PFSK-1 (cell line): ENCODE data around the gene CACNA1C.

Experiments
- FOXP2 ChIP-seq: optimal IDR thresholded peaks from 2 replicates; pipeline ENCODE3; 2011; ENCODE audit warnings: borderline replicate concordance, control low read depth, inconsistent platforms; ENCODE audit not compliant: insufficient read depth; ENCODE audit errors: extremely low read length, extremely low read depth
- POLR2AphosphoS5 ChIP-seq: IDR thresholded peaks from 2 replicates; pipeline ENCODE4 v1.6.1; 2012; ENCODE audit warnings: low read depth, mild to moderate bottlenecking, control low read depth, low read length, moderate library complexity
- SIN3A ChIP-seq: IDR thresholded peaks from 2 replicates; pipeline ENCODE4 v1.6.1; 2012; ENCODE audit warnings: mild to moderate bottlenecking, low read length, moderate library complexity, borderline replicate concordance; ENCODE audit not compliant: insufficient read depth
- TAF1 ChIP-seq: IDR thresholded peaks from 2 replicates; pipeline ENCODE4 v1.6.1; 2012; ENCODE audit warnings: low read length, control low read depth, borderline replicate concordance; ENCODE audit not compliant: insufficient read depth
- TF ChIP-seq, protein P1 (sequence below), 2 experiments: IDR thresholded peaks; 2 replicates each; pipeline versions ENCODE4 v1.6.1 to v1.8.0; 2011 to 2012; ENCODE audit warnings: low read depth in 2 of 2, low read length in 2 of 2, control low read depth in 1 of 2, inconsistent platforms in 1 of 2, mild to moderate bottlenecking in 1 of 2, moderate library complexity in 1 of 2; ENCODE audit not compliant: insufficient read depth in 1 of 2

CACNA1C gene

DNA sequence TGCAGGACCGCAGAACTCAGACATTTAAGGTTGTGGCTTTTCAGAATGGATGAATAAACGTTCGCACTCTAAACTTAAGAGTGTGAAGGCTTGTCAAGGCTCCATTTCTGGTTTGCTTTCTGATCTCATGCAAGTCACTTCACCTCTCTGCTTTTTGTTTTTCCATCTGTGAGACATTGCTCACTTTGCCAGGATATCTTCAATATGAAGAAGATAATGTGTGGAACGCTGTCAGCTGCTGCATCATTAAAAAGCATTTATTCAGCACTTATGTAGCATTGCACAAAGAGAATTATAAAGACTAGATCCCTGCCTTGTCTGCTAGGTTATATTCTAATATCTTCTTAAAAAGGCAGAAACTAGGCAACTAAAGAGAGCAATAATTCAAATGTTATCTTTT, 172.2 kb downstream of the CACNA1C start:
- TF ChIP-seq, protein P1, sequence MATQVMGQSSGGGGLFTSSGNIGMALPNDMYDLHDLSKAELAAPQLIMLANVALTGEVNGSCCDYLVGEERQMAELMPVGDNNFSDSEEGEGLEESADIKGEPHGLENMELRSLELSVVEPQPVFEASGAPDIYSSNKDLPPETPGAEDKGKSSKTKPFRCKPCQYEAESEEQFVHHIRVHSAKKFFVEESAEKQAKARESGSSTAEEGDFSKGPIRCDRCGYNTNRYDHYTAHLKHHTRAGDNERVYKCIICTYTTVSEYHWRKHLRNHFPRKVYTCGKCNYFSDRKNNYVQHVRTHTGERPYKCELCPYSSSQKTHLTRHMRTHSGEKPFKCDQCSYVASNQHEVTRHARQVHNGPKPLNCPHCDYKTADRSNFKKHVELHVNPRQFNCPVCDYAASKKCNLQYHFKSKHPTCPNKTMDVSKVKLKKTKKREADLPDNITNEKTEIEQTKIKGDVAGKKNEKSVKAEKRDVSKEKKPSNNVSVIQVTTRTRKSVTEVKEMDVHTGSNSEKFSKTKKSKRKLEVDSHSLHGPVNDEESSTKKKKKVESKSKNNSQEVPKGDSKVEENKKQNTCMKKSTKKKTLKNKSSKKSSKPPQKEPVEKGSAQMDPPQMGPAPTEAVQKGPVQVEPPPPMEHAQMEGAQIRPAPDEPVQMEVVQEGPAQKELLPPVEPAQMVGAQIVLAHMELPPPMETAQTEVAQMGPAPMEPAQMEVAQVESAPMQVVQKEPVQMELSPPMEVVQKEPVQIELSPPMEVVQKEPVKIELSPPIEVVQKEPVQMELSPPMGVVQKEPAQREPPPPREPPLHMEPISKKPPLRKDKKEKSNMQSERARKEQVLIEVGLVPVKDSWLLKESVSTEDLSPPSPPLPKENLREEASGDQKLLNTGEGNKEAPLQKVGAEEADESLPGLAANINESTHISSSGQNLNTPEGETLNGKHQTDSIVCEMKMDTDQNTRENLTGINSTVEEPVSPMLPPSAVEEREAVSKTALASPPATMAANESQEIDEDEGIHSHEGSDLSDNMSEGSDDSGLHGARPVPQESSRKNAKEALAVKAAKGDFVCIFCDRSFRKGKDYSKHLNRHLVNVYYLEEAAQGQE (IDR thresholded peaks at IDR 0.05; ENCODE audit: insufficient read depth in 1 of 2, low read depth in 2 of 2, low read length in 2 of 2): no peak
- TF ChIP-seq POLR2AphosphoS5 (no peak), FOXP2 (no peak), TAF1 (no peak), SIN3A (no peak)

DNA sequence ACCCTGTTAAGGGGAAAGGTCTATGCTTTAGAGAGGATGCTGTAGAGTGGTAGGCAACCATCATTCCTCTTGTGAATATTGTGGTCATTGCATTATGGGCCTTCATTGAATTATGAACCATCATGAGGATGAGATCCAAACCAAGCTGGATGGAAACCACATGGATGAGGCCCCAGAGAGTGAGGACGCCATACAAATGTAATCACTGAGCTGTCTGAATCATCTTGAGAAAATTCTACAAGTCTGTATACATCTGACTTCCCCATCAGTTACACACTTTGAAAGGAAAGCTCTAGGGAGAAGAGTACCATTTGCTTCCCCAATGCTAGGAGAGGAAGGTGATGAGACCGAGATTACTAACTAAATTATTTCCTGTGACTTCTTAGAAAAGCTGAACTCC, 172.9 kb downstream of the CACNA1C start:
- TF ChIP-seq FOXP2 (no peak), TAF1 (no peak), POLR2AphosphoS5 (no peak), SIN3A (no peak)
- TF ChIP-seq, protein P1 (IDR thresholded peaks at IDR 0.05; ENCODE audit: insufficient read depth in 1 of 2, low read depth in 2 of 2, low read length in 2 of 2): no peak

DNA sequence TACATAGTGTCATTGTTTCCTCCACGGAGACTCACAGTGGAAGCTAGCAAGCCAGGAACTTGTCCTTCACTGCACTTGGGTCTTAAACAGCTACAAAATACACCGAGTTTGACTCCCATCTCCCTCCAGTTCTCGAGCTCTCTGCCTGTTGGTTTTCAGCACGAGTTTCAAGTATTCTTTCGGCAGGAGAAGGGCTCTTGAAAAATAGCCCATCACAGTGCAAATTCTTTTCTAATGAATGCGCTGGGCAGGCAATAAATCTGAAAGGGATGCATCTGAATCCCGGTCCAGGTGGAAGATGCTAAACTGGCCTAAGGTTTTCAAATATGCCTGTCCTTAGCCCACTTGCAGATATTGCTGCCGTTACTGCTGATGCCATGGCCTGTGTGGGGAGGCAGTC, 173.9 kb downstream of the CACNA1C start:
- TF ChIP-seq FOXP2 (no peak), POLR2AphosphoS5 (no peak), TAF1 (no peak)

DNA sequence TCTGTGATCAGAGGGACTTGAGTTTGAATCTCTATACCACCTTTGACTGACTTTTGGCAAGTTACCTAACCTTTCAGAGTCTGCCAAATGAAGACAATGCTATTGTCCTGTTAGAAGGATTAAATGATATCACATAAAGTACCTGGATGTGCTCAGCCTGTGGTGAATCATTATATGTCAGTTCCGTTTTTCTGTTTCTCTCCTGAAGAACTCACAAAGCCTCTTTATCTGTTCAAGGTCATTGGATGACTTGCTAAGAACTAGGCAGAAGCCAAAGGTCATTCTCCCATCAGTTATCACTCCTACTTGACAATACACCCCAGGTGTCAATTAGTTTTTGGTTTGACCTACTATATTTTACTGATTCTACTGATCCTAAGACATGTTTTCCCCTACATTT, 174.6 kb downstream of the CACNA1C start:
- TF ChIP-seq FOXP2 (no peak), POLR2AphosphoS5 (no peak), SIN3A (no peak), TAF1 (no peak)
- TF ChIP-seq, protein P1 (IDR thresholded peaks at IDR 0.05; ENCODE audit: insufficient read depth in 1 of 2, low read depth in 2 of 2, low read length in 2 of 2): no peak

DNA sequence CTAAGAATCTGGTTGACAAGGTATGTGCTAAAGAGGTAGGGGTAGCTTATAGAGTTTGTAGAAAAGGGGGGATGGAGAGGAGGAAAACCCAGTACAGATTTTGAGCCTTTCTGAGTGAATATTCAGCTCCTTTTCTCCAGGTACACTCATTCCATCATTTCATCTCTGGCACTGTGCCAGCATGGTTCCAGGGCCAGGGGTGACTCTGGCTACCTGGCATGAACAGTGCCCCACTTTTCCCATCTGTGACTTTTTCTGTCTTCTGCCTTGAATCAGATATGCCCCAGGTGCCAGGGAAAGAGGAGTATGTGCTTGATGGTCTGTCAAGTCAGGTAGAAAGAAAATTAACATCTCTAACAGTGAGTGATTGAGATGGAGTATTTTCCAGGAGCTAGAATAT, 175.7 kb downstream of the CACNA1C start:
- TF ChIP-seq FOXP2: no peak
- TF ChIP-seq, protein P1 (IDR thresholded peaks at IDR 0.05; ENCODE audit: insufficient read depth in 1 of 2, low read depth in 2 of 2, low read length in 2 of 2): no peak
- TF ChIP-seq POLR2AphosphoS5: no peak
- TF ChIP-seq SIN3A: no peak
- TF ChIP-seq TAF1: no peak
